Measurements from ENCODE around the gene RDH8.

- TF ChIP-seq ZFP3 (CRISPR knock-in tag; IDR thresholded peaks at IDR 0.05) (no peak), CREB5 (CRISPR knock-in tag; IDR thresholded peaks at IDR 0.05; ENCODE audit: low read depth) (no peak), BACH2 (CRISPR knock-in tag; IDR thresholded peaks at IDR 0.05; ENCODE audit: borderline replicate concordance) (no peak), SNAI2 (CRISPR knock-in tag; IDR thresholded peaks at IDR 0.05) (no peak), TSHZ2 (CRISPR knock-in tag; IDR thresholded peaks at IDR 0.05) (no peak), ISL1 (CRISPR knock-in tag; IDR thresholded peaks at IDR 0.05) (no peak), PPARA (CRISPR knock-in tag; IDR thresholded peaks at IDR 0.05; ENCODE audit: borderline replicate concordance) (no peak), ZNF70 (CRISPR knock-in tag; IDR thresholded peaks at IDR 0.05) (no peak), PATZ1 (CRISPR knock-in tag; IDR thresholded peaks at IDR 0.05; ENCODE audit: borderline replicate concordance) (no peak), GLIS3 (CRISPR knock-in tag; IDR thresholded peaks at IDR 0.05) (no peak), ESRRG (CRISPR knock-in tag; IDR thresholded peaks at IDR 0.05) (no peak)
These were observed 1.3 kb upstream of the RDH8 start for GRCh38 chr19:10011974-10012373.

Measured in SK-N-SH treated with all-trans-retinoic acid at 6 μM for 48 hours (cell line).